HEK293 (cell line): Measurements from ENCODE around the gene AVP.

ENCODE experiments used
- EGR2 ChIP-seq: fragments of 450-650 bp; formaldehyde crosslinking; IDR thresholded peaks from 2 replicates; pipeline ENCODE4 v1.5.1; 2016; ENCODE audit warnings: low read depth, missing biosample characterization, missing genetic modification characterization
- GLIS2 ChIP-seq: fragments of 450-650 bp; formaldehyde crosslinking; IDR thresholded peaks from 2 replicates; pipeline ENCODE4 v1.5.1; 2016; ENCODE audit warnings: missing biosample characterization, missing genetic modification characterization
- ZNF350 ChIP-seq: fragments of 450-650 bp; formaldehyde crosslinking; IDR thresholded peaks from 2 replicates; pipeline ENCODE4 v1.5.0; 2017; ENCODE audit warnings: missing biosample characterization, mild to moderate bottlenecking, missing genetic modification characterization
- ZNF423 ChIP-seq: fragments of 450-650 bp; formaldehyde crosslinking; IDR thresholded peaks from 2 replicates; pipeline ENCODE4 v1.5.1; 2016; ENCODE audit warnings: missing biosample characterization, missing genetic modification characterization
- ZNF76 ChIP-seq: fragments of 450-650 bp; formaldehyde crosslinking; IDR thresholded peaks from 2 replicates; pipeline ENCODE4; 2016; ENCODE audit warnings: low read depth, missing biosample characterization, missing genetic modification characterization, borderline replicate concordance
- ZSCAN30 ChIP-seq: fragments of 450-650 bp; IDR thresholded peaks from 2 replicates; pipeline ENCODE4 v1.5.1; 2018; ENCODE audit warnings: missing biosample characterization, mild to moderate bottlenecking, missing genetic modification characterization, moderate library complexity
- TF ChIP-seq, protein P1 (sequence below): fragments of 450-650 bp; formaldehyde crosslinking; IDR thresholded peaks from 2 replicates; pipeline ENCODE4 v1.5.1; 2016; ENCODE audit warnings: missing biosample characterization, missing genetic modification characterization
- TF ChIP-seq, protein P2 (sequence below): fragments of 450-650 bp; formaldehyde crosslinking; IDR thresholded peaks from 2 replicates; pipeline ENCODE4 v1.5.1; 2016; ENCODE audit warnings: missing biosample characterization, missing genetic modification characterization

GRCh38 chr20:3080939-3081388 lies 3.6 kb downstream of the AVP start:
- TF ChIP-seq, protein P1, sequence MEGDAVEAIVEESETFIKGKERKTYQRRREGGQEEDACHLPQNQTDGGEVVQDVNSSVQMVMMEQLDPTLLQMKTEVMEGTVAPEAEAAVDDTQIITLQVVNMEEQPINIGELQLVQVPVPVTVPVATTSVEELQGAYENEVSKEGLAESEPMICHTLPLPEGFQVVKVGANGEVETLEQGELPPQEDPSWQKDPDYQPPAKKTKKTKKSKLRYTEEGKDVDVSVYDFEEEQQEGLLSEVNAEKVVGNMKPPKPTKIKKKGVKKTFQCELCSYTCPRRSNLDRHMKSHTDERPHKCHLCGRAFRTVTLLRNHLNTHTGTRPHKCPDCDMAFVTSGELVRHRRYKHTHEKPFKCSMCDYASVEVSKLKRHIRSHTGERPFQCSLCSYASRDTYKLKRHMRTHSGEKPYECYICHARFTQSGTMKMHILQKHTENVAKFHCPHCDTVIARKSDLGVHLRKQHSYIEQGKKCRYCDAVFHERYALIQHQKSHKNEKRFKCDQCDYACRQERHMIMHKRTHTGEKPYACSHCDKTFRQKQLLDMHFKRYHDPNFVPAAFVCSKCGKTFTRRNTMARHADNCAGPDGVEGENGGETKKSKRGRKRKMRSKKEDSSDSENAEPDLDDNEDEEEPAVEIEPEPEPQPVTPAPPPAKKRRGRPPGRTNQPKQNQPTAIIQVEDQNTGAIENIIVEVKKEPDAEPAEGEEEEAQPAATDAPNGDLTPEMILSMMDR (tag by site-specific recombination): no peak
- TF ChIP-seq, protein P2, sequence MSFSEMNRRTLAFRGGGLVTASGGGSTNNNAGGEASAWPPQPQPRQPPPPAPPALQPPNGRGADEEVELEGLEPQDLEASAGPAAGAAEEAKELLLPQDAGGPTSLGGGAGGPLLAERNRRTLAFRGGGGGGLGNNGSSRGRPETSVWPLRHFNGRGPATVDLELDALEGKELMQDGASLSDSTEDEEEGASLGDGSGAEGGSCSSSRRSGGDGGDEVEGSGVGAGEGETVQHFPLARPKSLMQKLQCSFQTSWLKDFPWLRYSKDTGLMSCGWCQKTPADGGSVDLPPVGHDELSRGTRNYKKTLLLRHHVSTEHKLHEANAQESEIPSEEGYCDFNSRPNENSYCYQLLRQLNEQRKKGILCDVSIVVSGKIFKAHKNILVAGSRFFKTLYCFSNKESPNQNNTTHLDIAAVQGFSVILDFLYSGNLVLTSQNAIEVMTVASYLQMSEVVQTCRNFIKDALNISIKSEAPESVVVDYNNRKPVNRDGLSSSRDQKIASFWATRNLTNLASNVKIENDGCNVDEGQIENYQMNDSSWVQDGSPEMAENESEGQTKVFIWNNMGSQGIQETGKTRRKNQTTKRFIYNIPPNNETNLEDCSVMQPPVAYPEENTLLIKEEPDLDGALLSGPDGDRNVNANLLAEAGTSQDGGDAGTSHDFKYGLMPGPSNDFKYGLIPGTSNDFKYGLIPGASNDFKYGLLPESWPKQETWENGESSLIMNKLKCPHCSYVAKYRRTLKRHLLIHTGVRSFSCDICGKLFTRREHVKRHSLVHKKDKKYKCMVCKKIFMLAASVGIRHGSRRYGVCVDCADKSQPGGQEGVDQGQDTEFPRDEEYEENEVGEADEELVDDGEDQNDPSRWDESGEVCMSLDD (tag by site-specific recombination): no peak
- TF ChIP-seq ZSCAN30 (tag by site-specific recombination): no peak
- TF ChIP-seq ZNF76: no peak
- TF ChIP-seq ZNF423 (tag by site-specific recombination): no peak
- TF ChIP-seq GLIS2 (tag by site-specific recombination): no peak
- TF ChIP-seq EGR2 (tag by site-specific recombination): no peak
- no peak for TF ChIP-seq ZNF350 (tag by site-specific recombination)
